ENCODE results near the gene CNGB1. TPM values are rescaled to one million over a fixed set of nuclear protein-coding genes. Genes with fewer than 3 reads are reported as not detected.

Gene CNGB1
- polyA plus RNA-seq, 1 donor (not counting 4 experiments of a cell fraction or from before 2014, with no cell fraction given): 0.08 TPM

DNA sequence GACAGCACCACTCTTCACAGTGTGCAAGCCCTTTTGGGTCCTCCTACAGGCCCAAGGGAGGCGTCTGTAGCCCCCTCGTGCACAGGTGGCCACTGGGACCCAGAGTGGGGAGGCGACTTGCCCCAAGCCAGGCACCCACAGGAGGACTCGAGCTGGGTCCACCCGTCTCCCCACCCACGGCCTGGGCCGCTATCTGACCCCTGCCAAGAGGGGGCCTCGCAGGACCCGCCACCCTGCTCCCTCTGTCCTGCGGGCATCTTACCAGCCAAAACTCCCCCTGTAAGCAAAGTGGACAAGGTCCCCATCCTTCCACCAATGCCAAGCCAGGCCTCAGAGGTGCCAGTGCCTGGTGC lies 31.1 kb downstream of the CNGB1 start:
- no peak for FAIRE-seq

DNA sequence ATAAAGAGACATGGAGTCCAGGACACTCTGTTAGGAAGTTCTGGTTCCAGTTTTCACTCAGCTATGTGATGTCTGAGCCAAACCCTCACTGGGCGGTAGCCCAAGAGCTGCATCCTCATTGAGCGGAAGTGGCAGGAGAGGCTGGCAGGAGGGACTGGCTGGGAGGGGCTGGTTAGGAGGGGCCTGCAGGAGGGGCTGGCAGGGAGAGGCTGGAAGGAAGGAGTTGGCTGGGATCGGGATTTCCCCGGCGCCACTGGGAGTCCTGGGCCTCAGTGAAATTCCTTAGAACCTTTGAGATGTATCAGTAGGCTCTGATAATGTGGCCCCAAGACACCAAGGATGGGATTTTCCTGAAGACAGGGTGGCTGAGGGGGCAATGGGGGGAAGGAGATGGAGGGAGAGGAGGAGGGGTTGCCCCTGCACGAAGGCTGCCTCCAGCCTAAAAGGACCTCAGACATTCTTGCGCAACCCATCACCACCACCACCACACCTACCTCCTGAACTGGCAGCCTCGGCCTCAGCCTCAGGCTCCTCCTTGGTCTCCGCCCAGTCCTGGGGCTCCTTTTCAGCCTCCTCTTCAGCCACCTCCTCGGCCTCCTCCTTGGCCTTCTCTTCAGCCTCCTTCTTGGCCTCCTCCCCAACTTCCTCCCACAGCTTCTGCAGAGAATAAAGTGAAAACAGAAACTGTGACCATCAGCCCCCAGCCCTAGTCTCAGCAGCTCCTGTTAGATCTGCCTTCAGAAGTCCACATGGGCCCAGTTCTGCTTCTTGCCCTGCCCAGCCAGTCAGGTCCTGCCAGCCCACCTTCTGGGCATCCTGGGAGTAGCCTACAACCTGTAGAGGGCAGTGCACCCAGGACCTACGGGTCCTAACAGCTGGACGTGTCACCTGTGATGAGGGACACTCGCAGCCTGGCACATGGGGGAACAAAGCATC lies 31.7 kb downstream of the CNGB1 start:
- dilution Hi-C loops (cut with MboI; ENCODE audit: extremely low pct_ligation_motif_present, low sequenced_read_pairs): no loop called here
- DNase-seq (ENCODE audit: low read depth, low spot score) (peak; percentile 40), FAIRE-seq (peak; percentile 85)
- H3K27me3 ChIP-seq (ENCODE audit: control insufficient read depth, extremely low read depth, insufficient read depth, low read length): no peaks in the 10 kb centered on the region
- no peaks in the 10 kb centered on the region for H3K9me1 ChIP-seq (ENCODE audit: control insufficient read depth, extremely low read depth, insufficient read depth, low read length)
- no peaks in the 10 kb centered on the region for H3K36me3 ChIP-seq (ENCODE audit: control insufficient read depth in 2 of 2, extremely low read depth in 1 of 2, insufficient read depth in 2 of 2, low read length in 2 of 2)
- TF ChIP-seq, protein P1, sequence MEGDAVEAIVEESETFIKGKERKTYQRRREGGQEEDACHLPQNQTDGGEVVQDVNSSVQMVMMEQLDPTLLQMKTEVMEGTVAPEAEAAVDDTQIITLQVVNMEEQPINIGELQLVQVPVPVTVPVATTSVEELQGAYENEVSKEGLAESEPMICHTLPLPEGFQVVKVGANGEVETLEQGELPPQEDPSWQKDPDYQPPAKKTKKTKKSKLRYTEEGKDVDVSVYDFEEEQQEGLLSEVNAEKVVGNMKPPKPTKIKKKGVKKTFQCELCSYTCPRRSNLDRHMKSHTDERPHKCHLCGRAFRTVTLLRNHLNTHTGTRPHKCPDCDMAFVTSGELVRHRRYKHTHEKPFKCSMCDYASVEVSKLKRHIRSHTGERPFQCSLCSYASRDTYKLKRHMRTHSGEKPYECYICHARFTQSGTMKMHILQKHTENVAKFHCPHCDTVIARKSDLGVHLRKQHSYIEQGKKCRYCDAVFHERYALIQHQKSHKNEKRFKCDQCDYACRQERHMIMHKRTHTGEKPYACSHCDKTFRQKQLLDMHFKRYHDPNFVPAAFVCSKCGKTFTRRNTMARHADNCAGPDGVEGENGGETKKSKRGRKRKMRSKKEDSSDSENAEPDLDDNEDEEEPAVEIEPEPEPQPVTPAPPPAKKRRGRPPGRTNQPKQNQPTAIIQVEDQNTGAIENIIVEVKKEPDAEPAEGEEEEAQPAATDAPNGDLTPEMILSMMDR (optimal IDR thresholded peaks at IDR 0.05 in 1 of 3, IDR thresholded peaks at IDR 0.05 in 1 of 3, conservative IDR thresholded peaks at IDR 0.05 in 1 of 3; ENCODE audit: extremely low read depth in 1 of 3, insufficient read depth in 2 of 3, low read length in 3 of 3): peak in 1 of 3 experiments; percentile 41
- TF ChIP-seq EZH2 (IDR thresholded peaks at IDR 0.05; ENCODE audit: low read length): no peak
- peak overlapping the region in 2 of 3 experiments; percentile 38 to 40 for H3K4me3 ChIP-seq (ENCODE audit: control insufficient read depth in 2 of 3, extremely low read depth in 1 of 3, insufficient read depth in 2 of 3, low read depth in 1 of 3, low read length in 3 of 3)
- peak overlapping the region; percentile 84 for H3K4me2 ChIP-seq (ENCODE audit: control insufficient read depth, extremely low read depth, insufficient read depth, low read depth, low read length)
- H3K79me2 ChIP-seq (ENCODE audit: control insufficient read depth, insufficient read depth, low read length): no peaks in the 10 kb centered on the region
- no peaks in the 10 kb centered on the region for H3K9me3 ChIP-seq (ENCODE audit: control insufficient read depth, low read depth, low read length)
- peak overlapping the region; percentile 65 for H3K9ac ChIP-seq (ENCODE audit: control insufficient read depth, extremely low read depth, insufficient read depth, low read length)
- H3K27ac ChIP-seq (ENCODE audit: control insufficient read depth, insufficient read depth, low read length): peak overlapping the region; percentile 75
- H4K20me1 ChIP-seq (ENCODE audit: control insufficient read depth, extremely low read depth, insufficient read depth, low read length): no peaks in the 10 kb centered on the region
- H2AFZ ChIP-seq (ENCODE audit: control insufficient read depth, low read length): peak overlapping the region; percentile 85
- peaks cover 23% of the 10 kb centered on the region for H3K4me1 ChIP-seq (ENCODE audit: control insufficient read depth, extremely low read depth, insufficient read depth, low read length)

More for the DNA sequence above, 31.1 kb downstream of the CNGB1 start:
- no peak for TF ChIP-seq EZH2 (IDR thresholded peaks at IDR 0.05; ENCODE audit: low read length)
- TF ChIP-seq, protein P1 (optimal IDR thresholded peaks at IDR 0.05 in 1 of 3, IDR thresholded peaks at IDR 0.05 in 1 of 3, conservative IDR thresholded peaks at IDR 0.05 in 1 of 3; ENCODE audit: extremely low read depth in 1 of 3, insufficient read depth in 2 of 3, low read length in 3 of 3): no peak
- peak overlapping the region; percentile 84 for H3K4me2 ChIP-seq (ENCODE audit: control insufficient read depth, extremely low read depth, insufficient read depth, low read depth, low read length)
- H3K4me1 ChIP-seq (ENCODE audit: control insufficient read depth, extremely low read depth, insufficient read depth, low read length): peaks cover 23% of the 10 kb centered on the region
- H4K20me1 ChIP-seq (ENCODE audit: control insufficient read depth, extremely low read depth, insufficient read depth, low read length): no peaks in the 10 kb centered on the region
- no peak overlapping the region for H3K9ac ChIP-seq (ENCODE audit: control insufficient read depth, extremely low read depth, insufficient read depth, low read length)
- H3K9me1 ChIP-seq (ENCODE audit: control insufficient read depth, extremely low read depth, insufficient read depth, low read length): no peaks in the 10 kb centered on the region
- dilution Hi-C loops (cut with MboI; ENCODE audit: extremely low pct_ligation_motif_present, low sequenced_read_pairs): no loop called here
- no peak for DNase-seq (ENCODE audit: low read depth, low spot score)
- H3K79me2 ChIP-seq (ENCODE audit: control insufficient read depth, insufficient read depth, low read length): no peaks in the 10 kb centered on the region
- no peaks in the 10 kb centered on the region for H3K9me3 ChIP-seq (ENCODE audit: control insufficient read depth, low read depth, low read length)
- no peak overlapping the region for H3K4me3 ChIP-seq (ENCODE audit: control insufficient read depth in 2 of 3, extremely low read depth in 1 of 3, insufficient read depth in 2 of 3, low read depth in 1 of 3, low read length in 3 of 3)
- no peak overlapping the region for H2AFZ ChIP-seq (ENCODE audit: control insufficient read depth, low read length)
- H3K27me3 ChIP-seq (ENCODE audit: control insufficient read depth, extremely low read depth, insufficient read depth, low read length): no peaks in the 10 kb centered on the region
- H3K36me3 ChIP-seq (ENCODE audit: control insufficient read depth in 2 of 2, extremely low read depth in 1 of 2, insufficient read depth in 2 of 2, low read length in 2 of 2): no peaks in the 10 kb centered on the region
- peak overlapping the region; percentile 75 for H3K27ac ChIP-seq (ENCODE audit: control insufficient read depth, insufficient read depth, low read length)

Data from keratinocyte (primary cell).